Activated naive CD8-positive, alpha-beta T cell treated with anti-CD3 and anti-CD28 coated beads, Interleukin-2, amount 50 U/mL, for 24 hours (primary cell): ENCODE measurements around the gene SLIRP.
"Not testable (repeated sequence)": the region's sequence is repeated elsewhere in the genome, so short reads cannot be mapped to it uniquely, and the experiment has no call there.

Experiments
- ATAC-seq: fragments of 150-1000 bp; cut with Tn5 transposase; one replicate; pipeline ENCODE4 v1.10.0; 2021
- DNase-seq: peaks from one replicate; pipeline ENCODE4 v3.0.0; 2021
- H3K27ac Mint-ChIP-seq: one replicate; pipeline ENCODE4 v1.8.0; 2021; ENCODE audit warnings: mild to moderate bottlenecking, mixed read lengths
- H3K27me3 Mint-ChIP-seq: one replicate; pipeline ENCODE4 v1.8.0; 2021; ENCODE audit warnings: mixed read lengths
- H3K36me3 Mint-ChIP-seq: one replicate; pipeline ENCODE4 v1.8.0; 2021; ENCODE audit warnings: low read depth, mixed read lengths
- H3K4me1 Mint-ChIP-seq: one replicate; pipeline ENCODE4 v1.8.0; 2021; ENCODE audit warnings: mixed read lengths
- H3K4me3 Mint-ChIP-seq: one replicate; pipeline ENCODE4 v1.8.0; 2021; ENCODE audit warnings: mild to moderate bottlenecking, moderate library complexity, mixed read lengths
- H3K9me3 Mint-ChIP-seq: one replicate; pipeline ENCODE4 v1.8.0; 2021; ENCODE audit warnings: mixed read lengths

SLIRP gene

GRCh38 chr14:77707724-77708408, at the start of gene SLIRP, which contains the start of gene ALKBH1:
SLIRP (plus strand) TSS chr14:77708103; CDS start chr14:77708112, 9 bp downstream.
ALKBH1 (minus strand) TSS chr14:77708023; CDS start chr14:77708004, 19 bp downstream.
- DNase-seq = peak; percentile 84

GRCh38 chr14:77659831-77660230, 48.1 kb upstream of the SLIRP start:
- ATAC-seq = no peak
- no peak for DNase-seq
- Mint-ChIP-seq H3K9me3 (no peaks in the 10 kb centered on the region), H3K4me1 (no peaks in the 10 kb centered on the region), H3K27me3 (peaks cover 2% of the 10 kb centered on the region), H3K4me3 (no peak overlapping the region), H3K36me3 (no peaks in the 10 kb centered on the region), H3K27ac (no peak overlapping the region)

More at GRCh38 chr14:77707724-77708408, at the start of gene SLIRP, which contains the start of gene ALKBH1:
- peak within 1 kb of the TSS; percentile 96 for H3K27ac Mint-ChIP-seq
- peak within 1 kb of the TSS; percentile 99 for H3K4me3 Mint-ChIP-seq
- ATAC-seq = peak; percentile 98
- H3K27me3 Mint-ChIP-seq = no peaks in the 10 kb centered on the region
- H3K9me3 Mint-ChIP-seq = no peaks in the 10 kb centered on the region
- peaks cover 43% of the 10 kb centered on the region for H3K4me1 Mint-ChIP-seq
- peaks cover 50% of the 10 kb centered on the region for H3K36me3 Mint-ChIP-seq

GRCh38 chr14:77660754-77661153, 47.1 kb upstream of the SLIRP start:
- H3K4me3 Mint-ChIP-seq = no peak overlapping the region
- H3K27me3 Mint-ChIP-seq = no peaks in the 10 kb centered on the region
- DNase-seq (no peak), ATAC-seq (no peak)
- H3K9me3 Mint-ChIP-seq = no peaks in the 10 kb centered on the region
- no peaks in the 10 kb centered on the region for H3K36me3 Mint-ChIP-seq
- no peak overlapping the region for H3K27ac Mint-ChIP-seq
- H3K4me1 Mint-ChIP-seq = no peaks in the 10 kb centered on the region

- not testable (repeated sequence) for H3K27ac Mint-ChIP-seq, H3K36me3 Mint-ChIP-seq, H3K27me3 Mint-ChIP-seq, ATAC-seq, DNase-seq, H3K9me3 Mint-ChIP-seq, H3K4me1 Mint-ChIP-seq, H3K4me3 Mint-ChIP-seq
Observed at GRCh38 chr14:77661562-77661961, 46.3 kb upstream of the SLIRP start.

- Mint-ChIP-seq H3K4me3 (no peak overlapping the region), H3K27me3 (no peaks in the 10 kb centered on the region), H3K9me3 (no peaks in the 10 kb centered on the region), H3K4me1 (no peaks in the 10 kb centered on the region), H3K27ac (no peak overlapping the region), H3K36me3 (no peaks in the 10 kb centered on the region)
- no peak for DNase-seq
- no peak for ATAC-seq
Observed at GRCh38 chr14:77663293-77663692, 44.6 kb upstream of the SLIRP start.

- peaks cover 3% of the 10 kb centered on the region for H3K36me3 Mint-ChIP-seq
- ATAC-seq = no peak
- DNase-seq = no peak
- no peaks in the 10 kb centered on the region for H3K4me1 Mint-ChIP-seq
- no peak overlapping the region for H3K4me3 Mint-ChIP-seq
- H3K27me3 Mint-ChIP-seq = no peaks in the 10 kb centered on the region
- no peaks in the 10 kb centered on the region for H3K9me3 Mint-ChIP-seq
- H3K27ac Mint-ChIP-seq = no peak overlapping the region
Observed at GRCh38 chr14:77667331-77667730, 40.6 kb upstream of the SLIRP start.

- Mint-ChIP-seq H3K4me1 (no peaks in the 10 kb centered on the region), H3K36me3 (peaks cover 34% of the 10 kb centered on the region), H3K27ac (no peak overlapping the region), H3K9me3 (no peaks in the 10 kb centered on the region), H3K27me3 (no peaks in the 10 kb centered on the region), H3K4me3 (no peak overlapping the region)
- DNase-seq = no peak
- ATAC-seq = no peak
Observed at GRCh38 chr14:77673193-77673592, 34.7 kb upstream of the SLIRP start.

GRCh38 chr14:77674931-77675330, 33.0 kb upstream of the SLIRP start:
- Mint-ChIP-seq H3K27me3 (no peaks in the 10 kb centered on the region), H3K4me1 (no peaks in the 10 kb centered on the region), H3K9me3 (no peaks in the 10 kb centered on the region), H3K27ac (no peak overlapping the region), H3K4me3 (no peak overlapping the region), H3K36me3 (peaks cover 44% of the 10 kb centered on the region)
- DNase-seq (no peak), ATAC-seq (no peak)

- H3K27ac Mint-ChIP-seq = no peak overlapping the region
- H3K9me3 Mint-ChIP-seq = no peaks in the 10 kb centered on the region
- peaks cover 7% of the 10 kb centered on the region for H3K4me1 Mint-ChIP-seq
- H3K4me3 Mint-ChIP-seq = no peak overlapping the region
- DNase-seq (no peak), ATAC-seq (no peak)
- peaks cover 30% of the 10 kb centered on the region for H3K36me3 Mint-ChIP-seq
- no peaks in the 10 kb centered on the region for H3K27me3 Mint-ChIP-seq
Observed at GRCh38 chr14:77681196-77682157, 26.4 kb upstream of the SLIRP start.

- peaks cover 34% of the 10 kb centered on the region for H3K36me3 Mint-ChIP-seq
- no peak for DNase-seq
- H3K4me1 Mint-ChIP-seq = peaks cover 7% of the 10 kb centered on the region
- H3K9me3 Mint-ChIP-seq = no peaks in the 10 kb centered on the region
- no peaks in the 10 kb centered on the region for H3K27me3 Mint-ChIP-seq
- no peak for ATAC-seq
- H3K4me3 Mint-ChIP-seq = no peak overlapping the region
- H3K27ac Mint-ChIP-seq = no peak overlapping the region
Observed at GRCh38 chr14:77682158-77682553, 25.7 kb upstream of the SLIRP start.

- Mint-ChIP-seq H3K27ac (no peak overlapping the region), H3K9me3 (no peaks in the 10 kb centered on the region), H3K4me1 (no peaks in the 10 kb centered on the region), H3K4me3 (no peak overlapping the region), H3K27me3 (no peaks in the 10 kb centered on the region), H3K36me3 (peaks cover 43% of the 10 kb centered on the region)
- DNase-seq (no peak), ATAC-seq (no peak)
Observed at GRCh38 chr14:77691259-77691658, 16.6 kb upstream of the SLIRP start.

- Mint-ChIP-seq H3K4me1 (peaks cover 39% of the 10 kb centered on the region), H3K4me3 (peak overlapping the region; percentile 99), H3K27ac (peak overlapping the region; percentile 96), H3K9me3 (no peaks in the 10 kb centered on the region), H3K27me3 (no peaks in the 10 kb centered on the region), H3K36me3 (peaks cover 47% of the 10 kb centered on the region)
- DNase-seq (no peak), ATAC-seq (peak; percentile 5)
Observed at GRCh38 chr14:77707355-77707723, 564 bp upstream of the SLIRP start.

GRCh38 chr14:77708749-77709148, 846 bp downstream of the SLIRP start:
- Mint-ChIP-seq H3K27me3 (no peaks in the 10 kb centered on the region), H3K4me1 (peaks cover 48% of the 10 kb centered on the region), H3K27ac (peak overlapping the region; percentile 96), H3K36me3 (peaks cover 56% of the 10 kb centered on the region), H3K4me3 (peak overlapping the region; percentile 99), H3K9me3 (no peaks in the 10 kb centered on the region)
- ATAC-seq (no peak), DNase-seq (no peak)

- H3K36me3 Mint-ChIP-seq = peaks cover 50% of the 10 kb centered on the region
- no peak for ATAC-seq
- H3K27ac Mint-ChIP-seq = peak overlapping the region; percentile 96
- DNase-seq = no peak
- no peaks in the 10 kb centered on the region for H3K9me3 Mint-ChIP-seq
- peak overlapping the region; percentile 99 for H3K4me3 Mint-ChIP-seq
- peaks cover 51% of the 10 kb centered on the region for H3K4me1 Mint-ChIP-seq
- no peaks in the 10 kb centered on the region for H3K27me3 Mint-ChIP-seq
Observed at GRCh38 chr14:77709412-77709811, 1.5 kb downstream of the SLIRP start.

GRCh38 chr14:77710364-77710763, 2.5 kb downstream of the SLIRP start:
- no peaks in the 10 kb centered on the region for H3K27me3 Mint-ChIP-seq
- no peak for ATAC-seq
- DNase-seq = no peak
- no peaks in the 10 kb centered on the region for H3K9me3 Mint-ChIP-seq
- peaks cover 54% of the 10 kb centered on the region for H3K36me3 Mint-ChIP-seq
- H3K4me1 Mint-ChIP-seq = peaks cover 54% of the 10 kb centered on the region
- H3K27ac Mint-ChIP-seq = peak overlapping the region; percentile 14
- H3K4me3 Mint-ChIP-seq = peak overlapping the region; percentile 99
